Fibroblast of the aortic adventitia (primary cell): ENCODE results near the gene ADAMTS2. TPM values are rescaled to one million over a fixed set of nuclear protein-coding genes. Genes with fewer than 3 reads are reported as not detected.

Experiments used
- DNase-seq: peaks from one replicate; pipeline ENCODE4 v3.0.0-alpha.2; 2010; ENCODE audit warnings: low read depth
- H3K4me3 ChIP-seq: 2 replicates; pipeline ENCODE4 v1.5.1; 2011; ENCODE audit warnings: low read depth, mild to moderate bottlenecking, control low read depth, low read length, moderate library complexity
- CTCF ChIP-seq: IDR thresholded peaks from 2 replicates; pipeline ENCODE4 v1.5.1; 2011; ENCODE audit warnings: mild to moderate bottlenecking, low read length, control low read depth, inconsistent platforms; ENCODE audit not compliant: insufficient read depth
- total RNA-seq: library from RNA; depleted of rRNA; stranded (reverse); fragments of >200 nt; gene quantifications from 2 replicates; pipeline ENCODE4 v1.2.3, GENCODE V29; 2012; ENCODE audit warnings: low replicate concordance

Gene ADAMTS2
- total RNA-seq, 1 donor: 25.8 TPM

- DNase-seq: no peak
- no peak for TF ChIP-seq CTCF
- no peak overlapping the region for H3K4me3 ChIP-seq
Observed at GRCh38 chr5:179272326-179273072, 72.8 kb downstream of the ADAMTS2 start.

- H3K4me3 ChIP-seq: no peak overlapping the region
- TF ChIP-seq CTCF: no peak
- no peak for DNase-seq
Observed at GRCh38 chr5:179271821-179272325, 73.4 kb downstream of the ADAMTS2 start.

- DNase-seq: no peak
- no peak for TF ChIP-seq CTCF
- no peak overlapping the region for H3K4me3 ChIP-seq
Observed at GRCh38 chr5:179271428-179271734, 73.9 kb downstream of the ADAMTS2 start.

- DNase-seq: peak; percentile 95
- no peak overlapping the region for H3K4me3 ChIP-seq
- no peak for TF ChIP-seq CTCF
Observed at GRCh38 chr5:179270581-179271427, 74.5 kb downstream of the ADAMTS2 start.

GRCh38 chr5:179269781-179270543 lies 75.3 kb downstream of the ADAMTS2 start:
- TF ChIP-seq CTCF: no peak
- H3K4me3 ChIP-seq: no peak overlapping the region
- DNase-seq: no peak

GRCh38 chr5:179268966-179269693 lies 76.1 kb downstream of the ADAMTS2 start:
- no peak for TF ChIP-seq CTCF
- H3K4me3 ChIP-seq: no peak overlapping the region
- DNase-seq: peak; percentile 64
